ENCODE data around the gene LCE2D.
"Not testable (repeated sequence)": the region's sequence is repeated elsewhere in the genome, so short reads cannot be mapped to it uniquely, and the experiment has no call there.

Gene LCE2D

GRCh38 chr1:152663098-152663497, at the start of gene LCE2D:
LCE2D (plus strand) TSS chr1:152663380; CDS start chr1:152664106, 726 bp downstream.
- no peak for DNase-seq

GRCh38 chr1:152613511-152613910, 49.7 kb upstream of the LCE2D start, which contains the start of gene LCE3B:
LCE3B (plus strand) TSS chr1:152613811; CDS start chr1:152613811, 0 bp downstream.
- DNase-seq: no peak

- no peak for DNase-seq
Measured at GRCh38 chr1:152621993-152622392, 41.2 kb upstream of the LCE2D start.

GRCh38 chr1:152622803-152623202, 40.4 kb upstream of the LCE2D start, which contains the start of gene LCE3A:
LCE3A (minus strand) TSS chr1:152623103; CDS start chr1:152623103, 0 bp downstream.
- DNase-seq: peak; percentile 32

GRCh38 chr1:152623203-152623844, 39.9 kb upstream of the LCE2D start:
- DNase-seq: no peak

GRCh38 chr1:152626744-152627143, 36.4 kb upstream of the LCE2D start:
- DNase-seq: no peak

GRCh38 chr1:152630596-152630995, 32.6 kb upstream of the LCE2D start:
- DNase-seq: no peak

- DNase-seq: no peak
Measured at GRCh38 chr1:152640351-152640750, 22.8 kb upstream of the LCE2D start.

GRCh38 chr1:152643945-152644344, 19.2 kb upstream of the LCE2D start:
- no peak for DNase-seq

GRCh38 chr1:152645146-152645545, 18.0 kb upstream of the LCE2D start:
- no peak for DNase-seq

GRCh38 chr1:152646656-152647055, 16.5 kb upstream of the LCE2D start:
- DNase-seq: no peak

GRCh38 chr1:152654110-152654509, 9.1 kb upstream of the LCE2D start:
- DNase-seq: peak; percentile 40

- DNase-seq: no peak
Measured at GRCh38 chr1:152656459-152656858, 6.7 kb upstream of the LCE2D start.

GRCh38 chr1:152657677-152658076, 5.5 kb upstream of the LCE2D start:
- no peak for DNase-seq

- no peak for DNase-seq
Measured at GRCh38 chr1:152658649-152659048, 4.5 kb upstream of the LCE2D start.

- not testable (repeated sequence) for DNase-seq
Measured at GRCh38 chr1:152666171-152666570, 3.0 kb downstream of the LCE2D start.

- no peak for DNase-seq
Measured at GRCh38 chr1:152667648-152668047, 4.5 kb downstream of the LCE2D start.

- DNase-seq: no peak
Measured at GRCh38 chr1:152673016-152673415, 9.8 kb downstream of the LCE2D start.

GRCh38 chr1:152674983-152675382, 11.8 kb downstream of the LCE2D start, which contains the start of gene LCE2C:
LCE2C (plus strand) TSS chr1:152675279; CDS start chr1:152676016, 737 bp downstream.
- not testable (repeated sequence) for DNase-seq

- no peak for DNase-seq
Measured at GRCh38 chr1:152679459-152679858, 16.3 kb downstream of the LCE2D start.

GRCh38 chr1:152681616-152682015, 18.4 kb downstream of the LCE2D start:
- DNase-seq: no peak

GRCh38 chr1:152683846-152684245, 20.7 kb downstream of the LCE2D start:
- no peak for DNase-seq

- not testable (repeated sequence) for DNase-seq
Measured at GRCh38 chr1:152685823-152686222, 22.6 kb downstream of the LCE2D start, which contains the start of gene LCE2B. LCE2B (plus strand) TSS chr1:152686123; CDS start chr1:152686844, 721 bp downstream.

- no peak for DNase-seq
Measured at GRCh38 chr1:152697701-152698600, 34.8 kb downstream of the LCE2D start, which contains the start of gene LCE2A. LCE2A (plus strand) TSS chr1:152698345; CDS start chr1:152698902, 557 bp downstream.
